Stimulated activated CD8-positive, alpha-beta memory T cell treated with anti-CD3 and anti-CD28 coated beads, Interleukin-15, amount 100 ng/mL, for 24 hours (primary cell): ENCODE measurements around the gene AP1M1.

Source experiments
- DNase-seq: peaks from one replicate; pipeline ENCODE4 v3.0.0-alpha.2; 2020; ENCODE audit warnings: low read depth

Gene AP1M1

DNA sequence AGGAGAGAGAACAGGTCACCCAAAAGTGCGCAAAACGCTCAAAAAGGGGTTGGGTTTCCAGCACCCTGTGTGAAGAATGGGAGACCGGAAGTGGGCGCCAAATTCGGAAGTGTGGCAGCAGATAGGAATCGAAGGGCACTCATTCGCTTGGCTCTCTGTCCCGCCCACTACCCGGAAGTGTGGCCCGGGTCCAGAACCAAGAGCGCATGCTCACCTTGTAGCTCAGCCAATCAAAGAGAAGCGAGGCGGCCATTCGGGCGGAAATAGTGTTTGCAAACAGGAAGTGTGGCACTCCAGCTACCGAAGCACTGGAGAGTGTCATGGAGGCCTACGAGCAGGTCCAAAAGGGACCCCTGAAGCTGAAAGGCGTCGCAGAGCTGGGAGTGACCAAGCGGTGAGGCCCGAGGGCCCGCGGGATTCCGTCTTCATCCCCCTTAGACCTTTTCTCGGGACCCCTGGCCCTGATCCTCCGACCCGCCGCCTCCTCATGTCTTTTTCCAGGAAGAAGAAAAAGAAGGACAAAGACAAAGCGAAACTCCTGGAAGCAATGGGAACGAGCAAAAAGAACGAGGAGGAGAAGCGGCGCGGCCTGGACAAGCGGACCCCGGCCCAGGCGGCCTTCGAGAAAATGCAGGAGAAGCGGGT is 12.5 kb upstream of the AP1M1 start, which contains the start of gene FAM32A:
Gene FAM32A, plus strand, starts transcription at position 288 of the 645 bp plus-strand sequence. Its CDS starts 33 bp downstream, at position 321.
- peak; percentile 87 for DNase-seq

DNA sequence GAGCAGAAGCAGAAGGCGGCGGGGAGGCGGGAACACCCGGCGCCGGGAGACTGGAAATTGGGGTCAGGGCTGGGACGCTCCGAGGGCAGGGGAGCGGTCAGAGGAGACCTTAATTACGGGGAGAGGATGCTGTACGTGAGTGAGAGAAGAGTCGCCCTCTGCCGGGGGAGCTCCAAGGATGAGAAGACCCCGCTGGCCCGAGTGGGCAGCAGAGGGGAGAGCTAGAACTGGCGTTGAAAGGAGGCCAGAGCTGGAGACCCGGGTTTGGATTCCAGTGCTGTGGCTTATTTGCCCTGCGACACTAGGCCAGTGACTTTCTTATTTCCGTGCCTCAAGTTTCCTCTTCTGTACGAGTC is 12.0 kb upstream of the AP1M1 start:
- no peak for DNase-seq

DNA sequence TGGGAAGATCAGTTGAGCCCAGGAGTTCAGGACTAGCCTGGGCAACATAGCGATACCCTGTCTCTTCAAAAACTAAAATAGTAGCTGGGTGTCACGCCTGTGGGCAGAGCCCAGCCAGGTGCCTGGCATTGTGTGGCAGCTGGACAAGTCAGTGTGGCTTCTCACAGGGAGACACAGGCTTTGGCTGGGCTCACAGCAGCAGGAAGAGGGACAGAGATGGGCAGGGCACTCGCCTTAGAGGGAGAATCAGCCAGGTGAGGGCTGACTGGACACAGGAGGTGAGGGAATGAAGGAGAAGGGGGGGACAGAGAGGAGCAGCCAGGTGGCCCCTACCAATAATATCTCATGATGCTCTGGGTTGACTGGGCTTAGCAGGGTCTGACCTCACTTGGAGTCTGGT is 9.2 kb upstream of the AP1M1 start:
- DNase-seq = no peak

DNA sequence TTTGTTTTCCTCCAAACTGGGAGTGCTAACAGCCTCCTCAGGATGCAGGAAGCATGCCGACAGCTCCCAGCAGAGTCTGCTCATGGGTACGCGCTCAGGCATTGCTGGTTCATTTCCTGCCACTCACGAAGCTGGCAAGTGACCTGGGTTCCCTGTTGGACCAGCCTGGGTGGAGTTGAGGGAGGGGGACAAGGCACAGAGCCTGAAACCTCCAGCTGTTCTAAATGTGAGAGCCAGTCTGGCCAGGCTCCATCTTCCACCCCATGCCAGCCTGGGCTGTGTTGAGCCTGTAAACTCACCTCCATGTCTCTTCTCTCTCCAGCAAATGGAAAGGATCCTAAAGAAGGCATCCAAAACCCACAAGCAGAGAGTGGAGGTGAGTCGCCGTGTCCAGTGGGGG is 7.5 kb upstream of the AP1M1 start:
- no peak for DNase-seq

DNA sequence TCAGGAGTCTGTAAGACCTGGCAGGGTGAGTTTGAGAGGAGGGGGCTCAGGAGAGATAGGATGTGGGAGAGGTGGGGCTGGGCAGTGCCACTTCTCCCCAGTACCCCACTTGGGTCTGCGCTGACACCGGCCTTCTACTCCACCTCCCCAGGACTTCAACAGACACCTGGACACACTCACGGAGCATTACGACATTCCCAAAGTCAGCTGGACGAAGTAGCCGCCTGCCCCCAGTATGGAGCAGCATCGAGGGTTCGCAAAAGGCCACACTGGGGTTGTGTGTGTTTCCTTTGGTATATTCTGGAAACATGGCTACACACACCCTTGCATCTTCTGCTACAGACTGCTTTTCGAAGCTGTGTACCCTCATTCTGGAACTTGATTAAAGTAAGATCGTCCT is 7.0 kb upstream of the AP1M1 start:
- no peak for DNase-seq

DNA sequence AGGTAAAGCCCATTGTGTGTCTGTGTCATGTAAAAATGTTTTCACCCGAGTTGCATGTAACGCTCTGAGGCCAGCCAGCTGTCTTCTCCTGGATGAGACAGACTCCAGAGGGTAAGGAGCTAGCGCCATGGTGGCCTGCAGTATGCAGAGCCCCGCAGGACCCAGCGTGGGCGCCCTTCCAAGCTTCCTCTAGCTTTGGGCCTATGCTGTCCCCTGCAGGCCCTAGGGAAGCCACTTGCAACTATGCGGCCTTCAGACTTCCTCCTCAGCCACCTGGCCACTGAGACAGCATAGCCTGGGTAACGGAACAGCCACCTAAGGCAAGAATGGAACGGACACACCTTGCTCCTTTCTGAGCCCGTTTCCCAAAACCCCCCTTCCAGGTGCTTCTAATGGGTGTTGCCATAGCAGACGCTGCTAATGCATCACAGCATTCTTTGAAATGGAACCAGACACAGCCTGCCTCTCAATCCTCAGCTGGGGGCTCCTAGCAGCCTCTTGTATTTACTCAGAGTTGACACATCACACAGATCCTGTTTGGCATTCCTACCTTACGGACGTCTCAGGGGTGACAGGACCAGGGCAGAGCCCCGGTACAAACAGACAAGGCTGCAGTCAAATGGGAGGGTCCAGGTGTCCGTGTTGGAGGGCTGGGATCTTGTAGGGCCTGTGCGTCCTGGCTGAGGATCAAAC is 6.3 kb upstream of the AP1M1 start:
- no peak for DNase-seq

DNA sequence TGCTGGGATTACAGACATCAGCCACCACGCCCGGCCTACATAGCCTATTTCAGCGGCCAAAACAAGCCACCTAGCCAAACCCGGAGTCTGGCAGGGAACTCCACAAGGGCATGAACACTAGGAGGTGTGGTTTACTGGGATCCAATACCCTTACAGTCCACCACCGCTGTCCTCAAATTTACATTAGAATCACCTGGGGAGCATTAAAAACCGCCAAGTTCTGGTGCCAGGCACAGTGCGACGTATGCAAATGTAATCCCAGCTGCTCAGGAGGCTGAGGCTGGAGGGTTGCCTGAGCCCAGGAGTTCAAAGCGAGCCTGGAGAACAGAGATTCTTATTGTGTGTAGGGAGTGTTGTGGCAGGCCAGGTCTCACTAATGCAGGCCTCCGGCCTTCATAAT is 4.2 kb upstream of the AP1M1 start:
- no peak for DNase-seq

DNA sequence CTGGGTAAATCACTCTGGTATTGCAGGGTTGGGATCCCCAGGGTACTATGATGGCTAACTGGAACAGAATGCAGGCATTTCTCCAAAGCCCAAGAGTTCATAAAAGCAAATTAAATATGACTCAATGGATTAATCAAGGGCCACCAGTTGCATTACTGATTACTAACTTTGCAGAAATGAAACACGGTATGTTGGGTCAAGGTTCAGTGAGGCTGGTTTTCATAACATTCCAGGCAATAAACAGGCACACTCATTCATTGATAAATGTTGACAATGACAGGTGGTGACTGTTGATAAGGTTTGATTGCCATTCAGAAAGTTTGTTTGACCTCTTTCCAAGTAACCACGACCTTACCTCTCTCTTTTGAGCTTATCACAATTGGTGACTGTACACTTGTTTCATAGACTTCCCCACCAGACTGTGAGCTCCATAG is 506 bp upstream of the AP1M1 start:
- no peak for DNase-seq

DNA sequence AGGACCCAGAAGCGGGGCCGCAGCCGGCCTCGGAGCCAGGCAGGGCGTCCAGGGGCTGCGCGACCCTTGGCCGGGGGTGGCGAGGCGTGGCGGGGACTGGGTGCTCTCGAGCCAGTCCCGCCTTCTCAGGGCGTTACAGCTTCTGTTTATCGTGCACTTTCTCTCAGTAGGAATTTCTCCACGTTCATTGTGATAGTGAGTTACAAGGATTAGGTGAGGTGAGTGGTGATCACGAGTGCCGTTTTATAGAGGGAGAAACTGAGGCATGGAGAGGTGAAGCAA is 600 bp downstream of the AP1M1 start:
- no peak for DNase-seq

DNA sequence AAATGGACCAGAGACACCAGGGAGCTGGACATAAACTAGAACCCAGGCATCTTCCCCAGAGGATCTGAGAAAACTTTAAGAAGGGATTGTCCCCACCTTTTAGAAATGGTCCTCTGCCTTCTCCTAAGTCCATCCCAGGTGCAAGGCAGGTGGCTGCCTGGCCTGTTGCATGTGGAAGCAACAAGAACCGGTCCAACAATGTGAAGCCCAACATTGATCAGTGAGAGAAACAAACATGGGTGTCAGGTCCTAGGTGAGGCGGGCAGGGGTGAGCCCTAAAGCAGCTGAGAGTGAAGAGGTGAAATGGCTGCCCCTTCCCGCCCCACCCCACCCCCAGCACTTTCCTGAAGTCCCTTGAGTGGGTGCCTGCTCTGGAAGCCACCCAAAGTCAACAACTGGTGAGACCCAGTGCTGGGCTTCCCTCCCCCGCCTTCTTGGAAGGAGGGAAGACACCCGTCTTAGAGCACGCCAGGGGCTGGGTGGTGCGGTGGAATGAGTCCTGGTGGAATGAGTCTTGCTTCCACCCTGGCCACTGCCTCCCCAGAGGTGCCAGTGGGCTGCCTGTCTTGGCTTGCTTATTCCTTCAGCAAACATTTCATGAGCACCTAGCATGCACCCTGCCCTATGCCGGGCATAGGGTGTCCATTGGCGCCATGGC is 1.7 kb downstream of the AP1M1 start:
- no peak for DNase-seq

DNA sequence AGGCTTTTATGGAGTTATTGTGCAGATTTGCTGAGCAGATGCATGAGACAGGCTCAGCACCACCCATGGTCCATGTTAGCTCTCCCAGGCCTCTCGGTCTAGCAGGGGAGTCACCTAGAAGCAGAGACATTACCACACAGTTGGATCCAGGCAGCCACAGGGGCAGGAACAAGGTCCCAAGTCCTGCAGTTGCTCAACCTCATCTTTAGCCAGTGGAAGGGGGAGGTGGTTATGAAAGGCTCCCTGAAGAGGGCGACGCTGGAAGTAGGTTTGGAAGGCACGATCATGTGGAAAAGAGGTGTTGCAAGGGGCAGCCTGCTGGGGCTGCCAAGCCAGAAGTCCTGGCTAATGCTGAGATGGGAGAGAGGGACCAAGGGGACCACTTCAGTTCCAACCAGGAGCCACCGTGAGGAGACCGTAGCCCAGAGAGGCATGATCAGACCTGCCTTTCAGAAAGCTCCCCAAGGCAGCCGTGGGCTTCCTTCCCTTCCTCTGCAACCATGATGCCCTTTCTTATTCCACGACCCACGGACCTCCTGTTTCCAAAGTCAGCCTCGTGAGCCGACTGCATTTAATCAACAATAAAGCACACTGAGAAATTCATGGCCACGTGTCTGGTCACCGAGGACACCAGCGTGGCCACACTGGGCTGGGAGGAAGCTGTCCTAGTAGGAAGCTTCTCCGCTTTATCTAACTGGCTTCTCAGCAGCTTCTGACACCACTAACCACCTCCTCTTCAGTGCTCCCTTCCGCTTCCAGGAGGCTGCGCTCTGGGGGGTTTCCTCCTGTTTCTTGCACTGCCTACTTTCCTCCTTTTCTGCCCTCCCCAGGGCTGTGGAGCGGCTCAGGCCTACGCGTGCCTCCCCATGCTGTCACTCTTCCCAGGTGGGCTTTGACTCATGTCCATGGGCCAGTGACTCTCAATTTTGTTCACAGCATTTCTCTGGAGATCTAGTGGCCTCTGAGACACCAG is 2.6 kb downstream of the AP1M1 start:
- DNase-seq = no peak

DNA sequence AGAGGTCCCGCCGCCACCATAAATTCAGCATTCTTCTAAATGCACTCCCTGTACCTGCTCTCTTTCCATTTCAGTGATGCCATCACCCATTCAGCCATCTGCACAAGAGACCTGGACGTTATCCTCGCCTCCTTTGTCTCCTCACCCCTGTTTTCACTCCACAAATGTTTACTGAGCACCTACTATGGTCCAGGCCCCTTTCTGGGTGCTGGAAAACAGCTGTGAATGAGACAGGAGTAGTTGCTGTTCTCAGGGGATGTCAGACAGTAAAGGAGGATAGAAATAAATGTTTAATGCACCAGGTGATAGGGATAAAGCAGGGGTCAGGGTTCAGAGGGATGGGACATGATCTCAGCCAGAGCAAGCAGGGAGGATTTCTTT is 3.3 kb downstream of the AP1M1 start:
- no peak for DNase-seq

DNA sequence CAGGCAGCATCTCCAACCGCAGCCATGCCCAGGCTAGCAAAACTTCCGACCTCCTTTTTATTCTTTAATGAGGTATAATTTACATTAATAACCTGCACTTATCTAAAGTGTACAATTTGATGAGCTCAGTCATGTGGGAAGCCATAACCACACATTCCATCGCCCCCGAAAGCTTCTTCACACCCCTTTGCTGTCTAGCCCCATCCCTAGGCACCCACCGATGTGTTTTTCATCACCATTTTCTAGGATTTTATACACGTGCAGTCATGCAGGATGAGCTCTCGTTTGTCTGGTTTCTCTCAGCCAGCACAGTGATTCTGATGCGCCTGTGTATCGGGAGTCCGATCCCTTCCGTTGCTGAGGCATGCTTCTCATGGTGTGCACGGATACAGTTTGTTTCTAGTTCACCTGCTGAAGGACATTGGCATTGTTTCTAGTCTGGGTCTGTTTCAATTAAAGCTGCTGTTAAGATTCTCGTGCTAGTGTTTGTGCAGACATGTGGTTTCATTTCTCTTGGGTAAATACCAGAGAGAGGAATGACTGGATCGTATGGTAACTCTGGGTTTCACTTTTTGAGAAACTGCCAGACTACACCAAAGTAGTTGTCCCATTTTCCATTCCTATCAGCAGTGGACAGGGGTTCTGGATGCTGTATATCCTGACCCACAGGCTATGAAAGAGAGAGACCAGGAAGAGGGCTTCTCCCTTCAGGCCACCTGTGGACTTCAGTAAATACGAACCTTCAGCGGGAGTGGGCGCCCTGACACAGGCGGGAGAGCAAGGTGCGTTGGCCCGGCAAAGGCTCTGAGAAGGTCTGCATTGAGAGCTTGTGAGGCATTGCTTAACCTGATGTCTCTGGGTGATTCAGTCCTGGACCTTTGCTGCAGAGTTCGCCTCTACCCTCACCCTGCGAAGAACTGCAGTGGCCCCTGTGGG is 4.9 kb downstream of the AP1M1 start:
- no peak for DNase-seq

DNA sequence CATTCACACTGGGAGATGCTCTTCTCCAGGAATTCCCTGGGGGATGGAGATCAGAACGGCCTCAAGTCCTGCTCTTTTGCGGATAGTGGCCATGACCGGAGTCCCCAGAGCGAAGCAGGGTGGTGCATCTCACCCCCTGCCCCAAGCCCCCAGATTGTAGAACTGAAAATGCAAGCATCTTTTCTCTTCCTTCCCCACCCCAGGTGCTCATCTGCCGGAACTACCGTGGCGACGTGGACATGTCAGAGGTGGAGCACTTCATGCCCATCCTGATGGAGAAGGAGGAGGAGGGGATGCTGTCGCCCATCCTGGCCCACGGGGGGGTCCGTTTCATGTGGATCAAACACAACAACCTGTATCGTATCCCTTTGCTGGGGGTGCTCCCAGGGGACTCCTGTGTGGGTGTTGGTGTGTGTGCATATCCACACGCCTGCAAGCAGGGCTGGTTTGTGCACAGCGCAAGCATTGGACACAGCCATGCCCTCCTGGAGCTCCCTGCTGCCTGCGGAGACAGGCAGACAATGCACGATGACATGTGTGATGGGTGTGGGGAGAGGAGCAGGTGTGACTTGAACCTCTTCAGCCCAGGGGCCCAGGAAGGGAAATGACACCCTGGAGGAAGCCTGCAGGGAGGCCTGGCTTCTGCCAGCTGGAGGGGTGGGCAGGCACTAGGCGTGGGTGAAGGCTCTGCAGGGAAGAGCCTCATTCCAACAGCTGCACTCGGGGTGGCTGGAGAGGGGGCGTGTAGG is 5.7 kb downstream of the AP1M1 start:
- DNase-seq = no peak

DNA sequence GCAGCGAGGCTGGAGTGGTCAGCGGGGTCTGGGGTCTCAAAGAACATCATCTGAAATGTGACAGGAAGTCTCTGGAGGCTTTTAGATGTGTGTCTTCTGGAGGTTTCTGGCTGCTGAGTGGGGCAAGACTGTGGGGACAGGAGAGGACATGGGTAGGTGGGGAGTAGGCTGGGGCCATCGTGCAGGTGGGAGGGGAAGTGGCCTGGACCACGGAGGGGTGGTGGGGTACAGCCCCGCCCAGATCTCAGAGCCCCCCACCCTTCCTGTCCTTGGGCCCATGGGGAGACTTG is 6.2 kb downstream of the AP1M1 start:
- DNase-seq = no peak

DNA sequence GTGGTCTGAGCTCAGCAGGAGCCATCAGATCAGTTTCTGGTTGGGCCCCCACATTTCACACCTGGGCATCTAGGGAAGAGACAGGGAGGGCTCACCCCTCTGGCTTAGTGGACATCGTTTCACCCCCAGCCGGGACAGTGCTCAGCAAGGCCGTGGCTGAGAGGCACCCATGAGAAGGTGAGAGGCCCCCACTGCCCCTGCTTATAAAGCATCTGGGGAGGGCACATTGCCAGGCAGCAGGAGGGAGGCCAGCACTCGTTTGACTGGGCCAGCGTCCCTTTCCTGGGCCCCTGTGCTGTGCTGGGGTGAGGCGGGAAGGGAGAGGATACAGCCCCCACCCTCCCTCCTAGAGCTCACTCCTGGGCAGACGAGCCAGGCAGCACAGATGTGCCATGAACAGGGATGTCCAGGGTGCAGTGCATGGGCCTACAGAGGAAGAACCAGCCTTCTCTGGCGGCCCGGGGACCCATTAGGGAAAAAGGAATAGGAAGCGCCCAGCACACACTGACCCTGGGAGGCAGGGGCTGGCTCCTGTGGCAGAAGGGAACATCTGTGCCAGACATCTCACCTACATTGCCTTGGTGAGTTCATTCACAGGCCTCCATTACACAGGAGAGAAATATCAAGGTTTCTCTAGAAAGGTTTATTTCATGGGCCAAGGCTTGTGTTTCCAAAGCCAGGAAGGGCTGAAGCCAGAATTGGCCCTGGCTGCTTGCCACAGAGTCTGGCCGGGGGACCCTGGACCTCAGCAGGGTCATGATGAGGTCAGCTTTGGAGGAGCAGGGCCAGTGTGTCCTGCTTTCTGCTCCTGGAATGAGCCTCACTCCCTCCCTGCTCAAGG is 7.7 kb downstream of the AP1M1 start:
- no peak for DNase-seq

DNA sequence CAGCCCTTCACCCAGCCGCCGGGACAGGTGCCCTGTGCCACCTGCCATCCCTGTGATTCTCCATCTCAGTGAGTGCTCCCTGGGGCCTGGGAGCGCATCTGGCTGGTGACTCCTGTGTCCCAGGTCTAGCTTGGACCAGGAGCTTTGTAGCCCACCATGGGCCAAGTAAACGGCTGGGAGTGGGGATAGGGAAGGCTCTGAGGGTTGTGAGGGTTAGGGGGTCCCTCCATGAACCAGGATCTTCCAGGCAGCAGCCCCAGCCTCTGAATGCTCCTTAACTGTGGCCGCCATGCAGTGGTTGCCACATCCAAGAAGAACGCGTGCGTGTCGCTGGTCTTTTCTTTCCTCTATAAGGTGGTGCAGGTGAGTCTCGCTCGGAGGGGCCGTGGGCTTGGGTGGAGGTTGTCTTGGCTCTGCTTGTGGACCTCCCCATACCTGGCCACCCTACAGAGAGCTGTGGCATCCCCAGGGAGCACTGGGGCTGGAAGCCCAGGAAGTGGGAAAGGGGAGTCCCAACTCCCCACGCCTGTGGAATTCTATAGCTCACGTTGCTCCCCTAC is 8.4 kb downstream of the AP1M1 start:
- DNase-seq = no peak

DNA sequence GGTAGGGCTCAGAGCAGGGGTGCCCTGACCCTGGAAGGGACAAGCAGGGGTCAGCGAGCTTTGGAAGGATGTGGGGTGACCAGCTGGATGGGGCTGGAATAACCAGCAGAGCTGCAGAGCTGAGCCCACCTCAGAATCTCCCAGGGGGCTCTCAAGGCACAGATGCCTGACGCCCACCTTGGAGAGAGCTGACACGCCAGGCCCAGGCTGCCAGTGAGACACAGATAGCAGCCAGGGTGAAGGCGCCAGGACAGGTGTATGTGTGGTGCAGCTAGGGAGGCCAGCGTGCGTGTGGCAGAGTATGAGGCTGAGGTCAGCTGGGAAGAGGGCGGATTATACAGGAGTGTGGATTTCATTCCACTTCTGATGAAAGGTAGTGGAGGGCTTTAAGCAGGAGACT is 8.9 kb downstream of the AP1M1 start:
- no peak for DNase-seq

DNA sequence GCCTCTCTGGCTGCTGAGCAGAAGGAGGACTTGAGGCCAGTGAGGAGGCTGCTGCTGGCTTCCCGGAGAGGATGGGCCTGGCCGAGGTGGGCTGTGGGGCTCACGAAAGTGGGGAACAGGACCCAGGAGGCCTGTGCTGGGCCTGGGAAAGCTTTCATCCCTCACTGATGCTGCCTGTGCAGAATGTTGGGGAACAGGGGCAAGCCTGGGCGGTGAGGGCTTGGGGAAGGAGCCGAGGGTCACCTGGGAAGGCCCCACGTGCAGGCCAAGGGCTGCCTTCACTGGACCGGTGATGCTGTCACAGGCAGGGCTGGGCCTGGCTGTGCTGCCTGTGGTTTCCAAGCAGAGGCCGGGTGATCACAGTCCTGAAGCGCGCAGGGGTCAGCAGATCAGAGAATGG is 9.4 kb downstream of the AP1M1 start:
- DNase-seq = no peak
